ENCODE results near the gene ELMOD1. TPM values are rescaled to one million over a fixed set of nuclear protein-coding genes. Genes with fewer than 3 reads are reported as not detected.

The ELMOD1 gene
- total RNA-seq, 4 donors from 2014 or later: 8.9 TPM; not detected in 3

- no peaks in the 10 kb centered on the region for H3K36me3 ChIP-seq
- intact Hi-C loops (cut with DNase I; ENCODE audit: low total_unique reads): no loop called here
- TF ChIP-seq CTCF (IDR thresholded peaks at IDR 0.05): no peak
- no peak for TF ChIP-seq POLR2A (IDR thresholded peaks at IDR 0.05)
- no peaks in the 10 kb centered on the region for H3K9me3 ChIP-seq
- H3K27me3 ChIP-seq: no peaks in the 10 kb centered on the region
- H3K27ac ChIP-seq: peak overlapping the region in 1 of 2 donors; percentile 34
- no peak for DNase-seq
- H3K4me1 ChIP-seq: no peaks in the 10 kb centered on the region
- no peak overlapping the region for H3K4me3 ChIP-seq
Measured at GRCh38 chr11:107691000-107691750, 100.2 kb downstream of the ELMOD1 start.

GRCh38 chr11:107695446-107695845, 104.5 kb downstream of the ELMOD1 start:
- DNase-seq: no peak
- Histone ChIP-seq H3K36me3 (no peaks in the 10 kb centered on the region), H3K4me1 (no peaks in the 10 kb centered on the region), H3K9me3 (no peaks in the 10 kb centered on the region), H3K27me3 (no peaks in the 10 kb centered on the region), H3K4me3 (no peak overlapping the region), H3K27ac (peak overlapping the region in 1 of 2 donors; percentile 24)
- no peak for TF ChIP-seq CTCF (IDR thresholded peaks at IDR 0.05)
- TF ChIP-seq POLR2A (IDR thresholded peaks at IDR 0.05): no peak
- intact Hi-C loops (cut with DNase I; ENCODE audit: low total_unique reads): no loop called here

GRCh38 chr11:107696140-107696539, 105.2 kb downstream of the ELMOD1 start:
- Histone ChIP-seq H3K27me3 (no peaks in the 10 kb centered on the region), H3K27ac (peak overlapping the region in 1 of 2 donors; percentile 24), H3K4me1 (no peaks in the 10 kb centered on the region), H3K9me3 (no peaks in the 10 kb centered on the region), H3K36me3 (no peaks in the 10 kb centered on the region), H3K4me3 (no peak overlapping the region)
- TF ChIP-seq CTCF (IDR thresholded peaks at IDR 0.05) (no peak), POLR2A (IDR thresholded peaks at IDR 0.05) (no peak)
- intact Hi-C loops (cut with DNase I; ENCODE audit: low total_unique reads): no loop called here
- no peak for DNase-seq

GRCh38 chr11:107697291-107697690, 106.3 kb downstream of the ELMOD1 start:
- Histone ChIP-seq H3K36me3 (no peaks in the 10 kb centered on the region), H3K27ac (no peak overlapping the region), H3K9me3 (no peaks in the 10 kb centered on the region), H3K27me3 (no peaks in the 10 kb centered on the region), H3K4me3 (no peak overlapping the region), H3K4me1 (no peaks in the 10 kb centered on the region)
- intact Hi-C loops (cut with DNase I; ENCODE audit: low total_unique reads): no loop called here
- TF ChIP-seq CTCF (IDR thresholded peaks at IDR 0.05) (no peak), POLR2A (IDR thresholded peaks at IDR 0.05) (no peak)
- no peak for DNase-seq

GRCh38 chr11:107699371-107700285, 108.7 kb downstream of the ELMOD1 start:
- intact Hi-C loops (cut with DNase I; ENCODE audit: low total_unique reads): no loop called here
- no peaks in the 10 kb centered on the region for H3K9me3 ChIP-seq
- no peak overlapping the region for H3K4me3 ChIP-seq
- no peak overlapping the region for H3K27ac ChIP-seq
- no peak for TF ChIP-seq CTCF (IDR thresholded peaks at IDR 0.05)
- no peak for TF ChIP-seq POLR2A (IDR thresholded peaks at IDR 0.05)
- no peak for DNase-seq
- no peaks in the 10 kb centered on the region for H3K36me3 ChIP-seq
- no peaks in the 10 kb centered on the region for H3K27me3 ChIP-seq
- no peaks in the 10 kb centered on the region for H3K4me1 ChIP-seq
